Chondrocyte (in vitro differentiated cells): ENCODE data around the gene C10orf95. TPM values are rescaled to one million over a fixed set of nuclear protein-coding genes. Genes with fewer than 3 reads are reported as not detected.
A peak's percentile ranks its signal among the peaks of the same experiment; 100 is the strongest.

ENCODE experiments used
- DNase-seq: peaks from one replicate; pipeline ENCODE4 v3.0.0; 2021; ENCODE audit warnings: mixed read lengths, low spot score
- H3K27ac Mint-ChIP-seq: one replicate; pipeline ENCODE4 v1.8.0; 2021; ENCODE audit warnings: mild to moderate bottlenecking, moderate library complexity, mixed read lengths; ENCODE audit not compliant: unreplicated experiment
- H3K27me3 Mint-ChIP-seq: 2 replicates; pipeline ENCODE4 v1.8.0; 2021; ENCODE audit warnings: low read depth, mixed read lengths
- H3K36me3 Mint-ChIP-seq: 2 replicates; pipeline ENCODE4 v1.8.0; 2021; ENCODE audit warnings: low read depth, mixed read lengths
- H3K4me1 Mint-ChIP-seq: 2 replicates; pipeline ENCODE4 v1.8.0; 2021; ENCODE audit warnings: low read depth, mild to moderate bottlenecking, mixed read lengths
- H3K4me3 Mint-ChIP-seq: one replicate; pipeline ENCODE4 v1.8.0; 2021; ENCODE audit warnings: mild to moderate bottlenecking, moderate library complexity, mixed read lengths; ENCODE audit not compliant: unreplicated experiment
- H3K9me3 Mint-ChIP-seq: 2 replicates; pipeline ENCODE4 v1.8.0; 2021; ENCODE audit warnings: low read depth, mixed read lengths
- CTCF ChIP-seq: fragments of 200-600 bp; sonication (generic); IDR thresholded peaks from 2 replicates; pipeline ENCODE4 v1.5.0; 2021; ENCODE audit warnings: antibody characterized with exemption, mild to moderate bottlenecking, moderate library complexity
- total RNA-seq: library from RNA; stranded (reverse); gene quantifications from 3 replicates; pipeline ENCODE4 v1.2.1, GENCODE V29; 2021

The C10orf95 gene
- total RNA-seq, 1 donor from 2014 or later, result not detected

- Mint-ChIP-seq H3K27ac (no peak overlapping the region), H3K36me3 (no peaks in the 10 kb centered on the region), H3K9me3 (no peaks in the 10 kb centered on the region), H3K4me1 (peaks cover 20% of the 10 kb centered on the region), H3K4me3 (no peak overlapping the region), H3K27me3 (peaks cover 41% of the 10 kb centered on the region)
- DNase-seq, result no peak
- no peak for TF ChIP-seq CTCF
These were observed 37.4 kb downstream of the C10orf95 start for GRCh38 chr10:102413806-102414561.

GRCh38 chr10:102413053-102413705, 38.2 kb downstream of the C10orf95 start:
- DNase-seq, result no peak
- Mint-ChIP-seq H3K27me3 (peaks cover 38% of the 10 kb centered on the region), H3K27ac (no peak overlapping the region), H3K4me1 (peaks cover 24% of the 10 kb centered on the region), H3K36me3 (no peaks in the 10 kb centered on the region), H3K4me3 (no peak overlapping the region), H3K9me3 (no peaks in the 10 kb centered on the region)
- TF ChIP-seq CTCF, result no peak

GRCh38 chr10:102412293-102412692, 39.0 kb downstream of the C10orf95 start:
- H3K4me3 Mint-ChIP-seq, result no peak overlapping the region
- H3K9me3 Mint-ChIP-seq, result no peaks in the 10 kb centered on the region
- TF ChIP-seq CTCF, result no peak
- H3K4me1 Mint-ChIP-seq, result peaks cover 25% of the 10 kb centered on the region
- DNase-seq, result no peak
- H3K36me3 Mint-ChIP-seq, result no peaks in the 10 kb centered on the region
- no peak overlapping the region for H3K27ac Mint-ChIP-seq
- H3K27me3 Mint-ChIP-seq, result peaks cover 29% of the 10 kb centered on the region

- DNase-seq, result no peak
- H3K36me3 Mint-ChIP-seq, result no peaks in the 10 kb centered on the region
- H3K27me3 Mint-ChIP-seq, result peaks cover 26% of the 10 kb centered on the region
- no peak overlapping the region for H3K27ac Mint-ChIP-seq
- no peak for TF ChIP-seq CTCF
- peak overlapping the region; percentile 44 for H3K4me3 Mint-ChIP-seq
- peaks cover 25% of the 10 kb centered on the region for H3K4me1 Mint-ChIP-seq
- no peaks in the 10 kb centered on the region for H3K9me3 Mint-ChIP-seq
These were observed 39.7 kb downstream of the C10orf95 start for GRCh38 chr10:102411341-102412255.
